Activated CD8-positive, alpha-beta T cell treated with anti-CD3 and anti-CD28 coated beads for 36 hours (primary cell): ENCODE measurements around the gene GSPT1. TPM values are rescaled to one million over a fixed set of nuclear protein-coding genes. Genes with fewer than 3 reads are reported as not detected.
"Not testable (repeated sequence)": the region's sequence is repeated elsewhere in the genome, so short reads cannot be mapped to it uniquely, and the experiment has no call there.

Experiments
- ATAC-seq: fragments of 200-7000 bp; cut with Tn5 transposase; one replicate; pipeline ENCODE4 v1.10.0; 2021; ENCODE audit warnings: mild to moderate bottlenecking, moderate library complexity
- CTCF ChIA-PET: fragments of 350-600 bp; sonication (Branson Sonifier 250); formaldehyde crosslinking; loops from one replicate; lab custom pipeline; 2021; ENCODE audit warnings: antibody characterized with exemption; lab: Charles Lee
- POLR2A ChIA-PET: fragments of 350-600 bp; sonication (Branson Sonifier 250); formaldehyde crosslinking; loops from one replicate; lab custom pipeline; 2021; ENCODE audit warnings: antibody characterized with exemption; lab: Charles Lee
- DNase-seq: peaks from one replicate; pipeline ENCODE4 v3.0.0-alpha.2; 2020
- H3K27ac Mint-ChIP-seq: one replicate; pipeline ENCODE4 v1.8.0; 2021; ENCODE audit warnings: mild to moderate bottlenecking, mixed read lengths
- H3K27me3 Mint-ChIP-seq: one replicate; pipeline ENCODE4 v1.8.0; 2021; ENCODE audit warnings: mixed read lengths
- H3K36me3 Mint-ChIP-seq: one replicate; pipeline ENCODE4 v1.8.0; 2021; ENCODE audit warnings: low read depth, mixed read lengths
- H3K4me1 Mint-ChIP-seq: one replicate; pipeline ENCODE4 v1.8.0; 2021; ENCODE audit warnings: low read depth, mixed read lengths
- H3K4me3 Mint-ChIP-seq: one replicate; pipeline ENCODE4 v1.8.0; 2021; ENCODE audit warnings: mild to moderate bottlenecking, moderate library complexity, mixed read lengths
- H3K9me3 Mint-ChIP-seq: one replicate; pipeline ENCODE4 v1.8.0; 2021; ENCODE audit warnings: mixed read lengths
- intact Hi-C: fragments of 100-400 bp; cut with micrococcal nuclease; formaldehyde crosslinking; loops from one replicate; pipeline ENCODE4 v1.10.0; 2022
- total RNA-seq, 2 experiments: library from RNA; stranded (reverse); gene quantifications; one replicate each; pipeline ENCODE4 v1.2.3, GENCODE V29; 2021
- TF ChIP-seq, protein P1 (sequence below): fragments of 200-600 bp; IDR thresholded peaks from one replicate; pipeline ENCODE4 v1.8.0; 2022; ENCODE audit warnings: antibody characterized with exemption, mild to moderate bottlenecking

Gene GSPT1
- total RNA-seq: 100 to 1,000 TPM; 202 to 204 TPM

DNA sequence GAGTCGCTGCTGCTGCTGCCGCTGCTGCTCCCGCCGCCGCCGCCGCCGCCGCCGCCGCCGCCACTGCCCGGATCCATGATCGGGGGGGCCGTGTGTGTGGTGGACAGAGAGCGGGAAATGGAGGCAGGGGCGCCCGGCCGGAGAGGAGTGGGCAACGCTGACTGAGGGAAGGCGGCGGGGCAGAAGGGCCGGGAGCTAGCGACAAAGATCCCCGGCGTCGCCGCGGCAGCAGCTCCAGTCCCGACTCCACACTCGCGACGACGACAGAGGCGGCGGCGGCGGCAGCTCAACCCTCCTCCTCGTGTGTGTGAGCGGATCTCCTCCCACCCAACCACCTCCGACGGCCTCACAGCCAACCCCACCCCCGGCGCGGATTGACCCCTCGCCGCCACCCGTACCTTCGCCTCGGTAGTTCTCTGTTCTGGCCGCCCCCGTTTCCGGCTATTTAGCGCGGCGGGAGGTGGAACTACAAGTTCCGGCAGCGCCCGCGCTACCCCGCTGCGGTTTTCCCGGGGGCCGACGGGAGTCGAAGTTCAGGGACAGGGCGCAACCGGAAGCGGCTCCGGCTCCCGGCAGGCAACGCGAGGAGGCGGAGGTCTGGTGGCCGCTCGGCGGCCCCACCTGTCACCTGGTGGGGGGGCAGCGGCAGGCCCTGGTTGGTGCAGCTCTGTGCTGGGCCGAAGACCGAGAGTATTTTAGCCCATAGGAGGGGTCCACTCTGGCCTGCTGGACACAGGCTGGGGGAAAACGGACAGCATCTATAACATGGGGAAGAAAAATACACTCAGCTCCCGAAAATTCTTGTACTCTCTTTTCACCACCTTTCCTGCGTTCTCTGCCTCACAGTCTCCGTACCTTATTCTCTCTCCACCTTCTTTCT lies at the start of gene GSPT1:
GSPT1 (minus strand) TSS at position 313 of the 880 bp plus-strand sequence; CDS start at position 77, 236 bp downstream.
- TF ChIP-seq, protein P1, sequence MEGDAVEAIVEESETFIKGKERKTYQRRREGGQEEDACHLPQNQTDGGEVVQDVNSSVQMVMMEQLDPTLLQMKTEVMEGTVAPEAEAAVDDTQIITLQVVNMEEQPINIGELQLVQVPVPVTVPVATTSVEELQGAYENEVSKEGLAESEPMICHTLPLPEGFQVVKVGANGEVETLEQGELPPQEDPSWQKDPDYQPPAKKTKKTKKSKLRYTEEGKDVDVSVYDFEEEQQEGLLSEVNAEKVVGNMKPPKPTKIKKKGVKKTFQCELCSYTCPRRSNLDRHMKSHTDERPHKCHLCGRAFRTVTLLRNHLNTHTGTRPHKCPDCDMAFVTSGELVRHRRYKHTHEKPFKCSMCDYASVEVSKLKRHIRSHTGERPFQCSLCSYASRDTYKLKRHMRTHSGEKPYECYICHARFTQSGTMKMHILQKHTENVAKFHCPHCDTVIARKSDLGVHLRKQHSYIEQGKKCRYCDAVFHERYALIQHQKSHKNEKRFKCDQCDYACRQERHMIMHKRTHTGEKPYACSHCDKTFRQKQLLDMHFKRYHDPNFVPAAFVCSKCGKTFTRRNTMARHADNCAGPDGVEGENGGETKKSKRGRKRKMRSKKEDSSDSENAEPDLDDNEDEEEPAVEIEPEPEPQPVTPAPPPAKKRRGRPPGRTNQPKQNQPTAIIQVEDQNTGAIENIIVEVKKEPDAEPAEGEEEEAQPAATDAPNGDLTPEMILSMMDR: peak; percentile 13
- Mint-ChIP-seq H3K27ac (peak within 1 kb of the TSS; percentile 95), H3K27me3 (no peaks in the 10 kb centered on the region), H3K9me3 (no peaks in the 10 kb centered on the region), H3K4me1 (peaks cover 33% of the 10 kb centered on the region), H3K36me3 (peaks cover 27% of the 10 kb centered on the region), H3K4me3 (peak within 1 kb of the TSS; percentile 98)
- intact Hi-C loops: no loop called here
- CTCF ChIA-PET: interaction anchor here (1.2 kb wide), 1 partner anchor 152 kb away, joined by 3 read pairs; no protein-coding TSS in a partner anchor
- ATAC-seq (peak; percentile 94), DNase-seq (peak; percentile 100)
- POLR2A ChIA-PET: interaction anchor here (0.7 to 2.0 kb wide), 8 partner anchors 13 to 886 kb away, joined by 3 to 6 read pairs (median 4); partner anchors contain the start of genes RSL1D1, SNX29 and ZC3H7A

DNA sequence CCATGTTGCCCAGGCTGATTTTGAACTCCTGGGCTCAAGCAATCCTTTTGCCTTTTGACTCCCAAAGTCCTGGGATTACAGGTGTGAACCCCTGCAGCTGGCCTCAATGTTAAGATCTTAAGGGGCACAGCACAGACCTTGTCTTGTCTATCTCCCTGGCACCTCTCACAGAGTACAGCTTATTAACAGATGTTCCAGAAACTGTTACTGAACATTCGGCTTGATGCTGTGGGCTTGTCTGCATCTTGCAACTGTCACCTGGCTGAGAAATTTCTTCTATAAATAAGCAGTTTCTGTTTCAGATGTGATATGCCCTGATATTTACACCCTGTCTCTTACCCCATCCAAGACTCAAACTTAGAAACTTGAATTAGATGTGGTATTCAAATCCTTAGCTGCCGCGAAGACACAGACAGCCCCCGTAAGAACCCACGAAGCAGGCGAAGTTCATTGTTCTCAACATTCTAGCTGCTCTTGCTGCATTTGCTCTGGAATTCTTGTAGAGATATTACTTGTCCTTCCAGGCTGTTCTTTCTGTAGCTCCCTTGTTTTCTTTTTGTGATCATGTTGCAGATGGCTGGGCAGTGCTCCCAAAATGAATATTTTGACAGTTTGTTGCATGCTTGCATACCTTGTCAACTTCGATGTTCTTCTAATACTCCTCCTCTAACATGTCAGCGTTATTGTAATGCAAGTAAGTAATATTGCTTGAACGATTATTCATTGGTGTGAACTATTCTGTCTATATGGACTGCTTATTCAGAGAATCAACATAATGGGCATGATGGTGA lies 49.2 kb upstream of the GSPT1 start, which contains the start of gene TNFRSF17:
TNFRSF17 (plus strand) TSS at position 450 of the 791 bp plus-strand sequence; CDS start at position 565, 115 bp downstream.
- no peak within 1 kb of the TSS for H3K4me3 Mint-ChIP-seq
- POLR2A ChIA-PET: interaction anchor here (2.2 kb wide), 1 partner anchor 12 kb away, joined by 6 read pairs; the partner anchor contains the start of gene SNX29
- intact Hi-C loops: no loop called here
- no peaks in the 10 kb centered on the region for H3K4me1 Mint-ChIP-seq
- TF ChIP-seq, protein P1: no peak
- peaks cover 2% of the 10 kb centered on the region for H3K27me3 Mint-ChIP-seq
- CTCF ChIA-PET: interaction anchor here (2.0 to 2.3 kb wide), 2 partner anchors 102 to 103 kb away, joined by 6 to 9 read pairs; no protein-coding TSS in a partner anchor
- H3K36me3 Mint-ChIP-seq: no peaks in the 10 kb centered on the region
- no peaks in the 10 kb centered on the region for H3K9me3 Mint-ChIP-seq
- DNase-seq (no peak), ATAC-seq (no peak)
- no peak within 1 kb of the TSS for H3K27ac Mint-ChIP-seq

DNA sequence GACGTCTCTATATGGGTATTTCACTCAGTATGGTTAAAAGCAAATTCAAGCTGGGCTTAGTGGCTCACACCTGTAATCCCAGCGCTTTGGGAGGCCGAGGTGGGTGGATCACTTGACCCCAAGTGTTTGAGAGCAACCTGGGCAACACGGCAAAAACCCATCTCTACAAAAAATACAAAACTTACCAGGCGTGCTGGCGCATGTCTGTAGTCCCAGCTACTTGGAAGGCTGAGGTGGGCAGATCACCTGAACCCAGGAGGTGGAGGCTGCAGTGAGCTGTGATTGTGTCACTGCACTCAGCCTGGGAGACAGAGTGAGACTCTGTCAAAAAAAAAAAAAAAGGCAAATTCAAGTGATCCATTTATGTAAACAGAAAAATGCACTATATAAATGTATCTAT lies 48.0 kb upstream of the GSPT1 start:
- intact Hi-C loops: loop anchor here (1.0 kb wide), 1 partner anchor 10 kb away; no protein-coding TSS in a partner anchor
- no peak overlapping the region for H3K27ac Mint-ChIP-seq
- no peak overlapping the region for H3K4me3 Mint-ChIP-seq
- ChIA-PET CTCF (no interaction called here), POLR2A (interaction anchor here (2.2 kb wide), 1 partner anchor 13 kb away, joined by 6 read pairs; the partner anchor contains the start of gene SNX29)
- TF ChIP-seq, protein P1: no peak
- H3K36me3 Mint-ChIP-seq: no peaks in the 10 kb centered on the region
- H3K27me3 Mint-ChIP-seq: peaks cover 2% of the 10 kb centered on the region
- no peaks in the 10 kb centered on the region for H3K4me1 Mint-ChIP-seq
- no peaks in the 10 kb centered on the region for H3K9me3 Mint-ChIP-seq
- DNase-seq: no peak
- no peak for ATAC-seq

DNA sequence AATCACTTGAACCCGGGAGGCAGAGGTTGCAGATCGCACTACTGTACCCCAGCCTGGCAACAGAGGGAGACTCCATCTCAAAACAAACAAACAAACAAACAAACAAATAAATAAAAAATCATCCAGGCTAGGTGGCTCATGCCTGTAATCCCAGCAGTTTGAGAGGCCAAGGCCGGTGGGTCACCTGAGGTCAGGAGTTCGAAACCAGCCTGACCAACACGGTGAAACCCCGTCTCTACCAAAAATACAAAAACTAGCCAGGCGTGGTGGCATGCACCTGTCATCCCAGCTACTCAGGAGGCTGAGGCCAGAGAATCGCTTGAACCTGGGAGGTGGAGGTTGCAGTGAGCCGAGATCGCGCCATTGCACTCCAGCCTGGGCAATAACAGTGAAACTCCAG lies 47.2 kb upstream of the GSPT1 start:
- H3K27me3 Mint-ChIP-seq, CTCF ChIA-PET, DNase-seq, POLR2A ChIA-PET, H3K4me3 Mint-ChIP-seq, H3K9me3 Mint-ChIP-seq, H3K27ac Mint-ChIP-seq, ATAC-seq, H3K36me3 Mint-ChIP-seq, H3K4me1 Mint-ChIP-seq: not testable (repeated sequence)
- intact Hi-C loops: loop anchor here (1.0 kb wide), 1 partner anchor 10 kb away; no protein-coding TSS in a partner anchor

DNA sequence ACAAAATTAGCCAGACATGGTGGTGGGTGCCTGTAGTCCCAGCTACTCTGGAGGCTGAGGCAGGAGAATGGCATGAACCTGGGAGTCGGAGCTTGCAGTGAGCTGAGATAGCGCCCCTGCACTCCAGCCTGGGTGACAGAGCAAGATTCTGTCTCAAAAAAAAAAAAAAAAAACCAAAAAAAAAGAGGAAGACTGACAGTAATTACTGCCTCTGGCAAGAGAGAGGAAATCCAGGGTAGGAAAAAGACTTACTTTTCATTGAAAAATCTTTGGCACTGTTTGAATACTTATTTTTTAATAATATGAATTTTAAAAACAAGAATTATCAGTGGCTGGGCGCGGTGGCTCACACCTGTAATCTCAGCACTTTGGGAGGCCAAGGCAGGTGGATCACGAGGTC lies 46.7 kb upstream of the GSPT1 start:
- H3K4me3 Mint-ChIP-seq, H3K4me1 Mint-ChIP-seq, H3K27me3 Mint-ChIP-seq, intact Hi-C loops, POLR2A ChIA-PET, H3K9me3 Mint-ChIP-seq, H3K36me3 Mint-ChIP-seq, DNase-seq, H3K27ac Mint-ChIP-seq, CTCF ChIA-PET, ATAC-seq: not testable (repeated sequence)
